HCT116 (cell line): Measurements from ENCODE around the gene SLC16A4. TPM values are rescaled to one million over a fixed set of nuclear protein-coding genes. Genes with fewer than 3 reads are reported as not detected.
A peak's percentile ranks its signal among the peaks of the same experiment; 100 is the strongest.

Experiments
- ATAC-seq: fragments of 200-7000 bp; cut with Tn5 transposase; 2 replicates; pipeline ENCODE4 v1.9.1; 2020; ENCODE audit warnings: mild to moderate bottlenecking, moderate library complexity
- BruUV-seq: library from RNA; stranded (reverse); fragments of 400-500 nt; replicated peaks from 2 replicates; lab custom pipeline; 2021; lab: Mats Ljungman, UMichigan
- CTCF ChIA-PET: fragments of 300-600 bp; sonication (Branson Sonifier 250); formaldehyde crosslinking; loops from one replicate; lab custom pipeline; 2021; ENCODE audit warnings: antibody characterized with exemption; lab: Charles Lee
- POLR2A ChIA-PET: fragments of 300-600, 350-600 bp; sonication (Branson Sonifier 250); formaldehyde crosslinking; loops from one replicate; lab custom pipeline; 2021; ENCODE audit warnings: antibody characterized with exemption; lab: Charles Lee
- RAD21 ChIA-PET, 2 experiments: fragments of 300-600 bp; sonication (Branson Sonifier 250); formaldehyde crosslinking; loops; one replicate each; lab custom pipeline; 2023; ENCODE audit warnings: low total read pairs in 2 of 2; ENCODE audit not compliant: uncharacterized antibody in 2 of 2, unreplicated experiment in 2 of 2, low non-redundant PET in 1 of 2; lab: Charles Lee
- DNase-seq: peaks from one replicate; pipeline ENCODE4 v3.0.0-alpha.2; 2010; ENCODE audit warnings: low read depth, low spot score
- H2AFZ ChIP-seq: fragments of 200-600 bp; shearing (Covaris generic), sonication (generic); 2 replicates; pipeline ENCODE4 v1.6.1; 2017; ENCODE audit warnings: low read depth, mixed run types, mixed read lengths, antibody characterized with exemption, low read length; ENCODE audit not compliant: poor library complexity, severe bottlenecking
- H3K27ac ChIP-seq: 2 replicates; pipeline ENCODE4 v1.5.1; 2012; ENCODE audit warnings: low read depth, low read length
- H3K27me3 ChIP-seq: fragments of 200-600 bp; sonication (generic); 2 replicates; pipeline ENCODE4 v1.6.1; 2016; ENCODE audit warnings: mixed run types, low read length, mixed read lengths; ENCODE audit not compliant: insufficient read depth
- H3K36me3 ChIP-seq, 2 experiments: fragments of 200-500 bp in 1 of 2; fragments of 200-600 bp in 1 of 2; sonication (Bioruptor generic) in 1 of 2; sonication (generic) in 1 of 2; 2 replicates each; pipeline versions ENCODE4 v1.5.1 to v1.6.1; 2014 to 2016; ENCODE audit warnings: low read length in 2 of 2, inconsistent platforms in 1 of 2, mixed read lengths in 1 of 2, mixed run types in 1 of 2; ENCODE audit not compliant: insufficient read depth in 2 of 2, control insufficient read depth in 1 of 2
- H3K4me1 ChIP-seq, 2 experiments: fragments of 200-600 bp in 1 of 2; sonication (generic) in 1 of 2; 2 replicates each; pipeline versions ENCODE4 v1.5.1 to v1.6.1; 2012 to 2017; ENCODE audit warnings: low read length in 2 of 2, inconsistent platforms in 1 of 2, mild to moderate bottlenecking in 1 of 2, mixed read lengths in 1 of 2, mixed run types in 1 of 2, moderate library complexity in 1 of 2; ENCODE audit not compliant: insufficient read depth in 2 of 2, control insufficient read depth in 1 of 2
- H3K4me2 ChIP-seq: fragments of 200-600 bp; sonication (generic); 2 replicates; pipeline ENCODE4 v1.6.1; 2017; ENCODE audit warnings: mixed run types, low read length, mixed read lengths
- H3K4me3 ChIP-seq, 2 experiments: fragments of 200-600 bp in 1 of 2; sonication (generic) in 1 of 2; replicated peaks in 1 of 2; 2 replicates each; pipeline ENCODE4 v1.5.1; 2011 to 2016; ENCODE audit warnings: low read length in 2 of 2, control low read depth in 1 of 2, low read depth in 1 of 2, mild to moderate bottlenecking in 1 of 2, mixed read lengths in 1 of 2, mixed run types in 1 of 2
- H3K79me2 ChIP-seq: fragments of 200-600 bp; sonication (generic); 2 replicates; pipeline ENCODE4 v1.6.1; 2017; ENCODE audit warnings: mild to moderate bottlenecking, mixed run types, low read length, moderate library complexity, mixed read lengths; ENCODE audit not compliant: insufficient read depth
- H3K9ac ChIP-seq: fragments of 200-600 bp; sonication (generic); 2 replicates; pipeline ENCODE4 v1.6.1; 2016; ENCODE audit warnings: low read length, mixed read lengths
- H3K9me2 ChIP-seq: fragments of 200-600 bp; sonication (generic), shearing (Covaris generic); 2 replicates; pipeline ENCODE4 v1.6.1; 2017; ENCODE audit warnings: mixed run types, mild to moderate bottlenecking, moderate library complexity; ENCODE audit not compliant: insufficient read depth
- H3K9me3 ChIP-seq, 2 experiments: fragments of 200-500 bp in 1 of 2; fragments of 200-600 bp in 1 of 2; sonication (Bioruptor generic) in 1 of 2; sonication (generic) in 1 of 2; 2 replicates each; pipeline ENCODE4 v1.6.1; 2014 to 2017; ENCODE audit warnings: low read length in 2 of 2, mixed read lengths in 2 of 2, inconsistent platforms in 1 of 2, low read depth in 1 of 2, mild to moderate bottlenecking in 1 of 2, mixed run types in 1 of 2, moderate library complexity in 1 of 2; ENCODE audit not compliant: control insufficient read depth in 1 of 2, insufficient read depth in 1 of 2
- H4K20me1 ChIP-seq: fragments of 200-600 bp; sonication (generic), shearing (Covaris generic); 2 replicates; pipeline ENCODE4 v1.6.1; 2017; ENCODE audit warnings: mixed run types, mild to moderate bottlenecking, moderate library complexity; ENCODE audit not compliant: insufficient read depth
- CEBPB ChIP-seq: IDR thresholded peaks from 2 replicates; pipeline ENCODE4 v1.6.1; 2012; ENCODE audit warnings: low read depth
- EGR1 ChIP-seq: IDR thresholded peaks from 2 replicates; pipeline ENCODE4 v1.6.1; 2012; ENCODE audit warnings: low read depth
- EZH2 ChIP-seq: fragments of 200-600 bp; sonication (generic); IDR thresholded peaks from 2 replicates; pipeline ENCODE4 v1.6.1; 2017; ENCODE audit warnings: antibody characterized with exemption, mixed run types
- EZH2phosphoT487 ChIP-seq: fragments of 200-600 bp; IDR thresholded peaks from 2 replicates; pipeline ENCODE4 v1.6.1; 2018; ENCODE audit warnings: antibody characterized with exemption, borderline replicate concordance
- POLR2A ChIP-seq: IDR thresholded peaks from 2 replicates; pipeline ENCODE4 v1.7.0; 2011; ENCODE audit warnings: borderline replicate concordance; ENCODE audit not compliant: insufficient read depth, insufficient read length; ENCODE audit errors: extremely low read depth
- POLR2AphosphoS5 ChIP-seq: IDR thresholded peaks from 2 replicates; pipeline ENCODE4 v1.6.1; 2011; ENCODE audit warnings: mild to moderate bottlenecking, low read depth, low read length, moderate library complexity
- RAD21 ChIP-seq: IDR thresholded peaks from 2 replicates; pipeline ENCODE4 v1.6.1; 2012; ENCODE audit warnings: low read depth, mild to moderate bottlenecking
- SIN3A ChIP-seq: IDR thresholded peaks from 2 replicates; pipeline ENCODE4 v1.6.1; 2012; ENCODE audit warnings: low read depth
- SP1 ChIP-seq: IDR thresholded peaks from 2 replicates; pipeline ENCODE4 v1.6.1; 2012; ENCODE audit warnings: low read depth
- SRF ChIP-seq: IDR thresholded peaks from 2 replicates; pipeline ENCODE4 v1.6.1; 2012; ENCODE audit warnings: low read depth
- TCF7L2 ChIP-seq: IDR thresholded peaks from 2 replicates; pipeline ENCODE4 v1.7.0; 2011; ENCODE audit warnings: borderline replicate concordance, inconsistent platforms; ENCODE audit not compliant: insufficient read depth, insufficient read length; ENCODE audit errors: extremely low read depth
- YY1 ChIP-seq: IDR thresholded peaks from 2 replicates; pipeline ENCODE4 v1.6.1; 2011; ENCODE audit warnings: low read length, low read depth, moderate library complexity, mild to moderate bottlenecking; ENCODE audit not compliant: insufficient replicate concordance; ENCODE audit errors: extremely low read depth
- ZFX ChIP-seq: fragments of 450-650 bp; IDR thresholded peaks from 2 replicates; pipeline ENCODE4 v1.6.1; 2017
- ZNF274 ChIP-seq: fragments of 200-500 bp; sonication (Bioruptor generic); IDR thresholded peaks from 2 replicates; pipeline ENCODE4 v1.6.1; 2014; ENCODE audit warnings: mild to moderate bottlenecking, low read depth, low read length, inconsistent platforms
- intact Hi-C: fragments of 100-400 bp; cut with micrococcal nuclease; formaldehyde crosslinking; loops from 2 replicates; pipeline ENCODE4 v1.10.0; 2022
- total RNA-seq: library from RNA; stranded (reverse); gene quantifications from one replicate; pipeline ENCODE4 v1.2.1, GENCODE V29; 2021; ENCODE audit not compliant: unreplicated experiment
- TF ChIP-seq, protein P1 (sequence below): IDR thresholded peaks from 2 replicates; pipeline ENCODE4 v1.6.1; 2011; ENCODE audit warnings: mild to moderate bottlenecking, low read length, moderate library complexity; ENCODE audit not compliant: insufficient replicate concordance; ENCODE audit errors: extremely low read depth
- TF ChIP-seq, protein P2 (sequence below): IDR thresholded peaks from 2 replicates; pipeline ENCODE4 v1.6.1; 2012
- TF ChIP-seq, protein P3 (sequence below): IDR thresholded peaks from 2 replicates; pipeline ENCODE4 v1.6.1; 2012; ENCODE audit warnings: low read depth

SLC16A4 gene
- total RNA-seq, 1 experiment from 2014 or later = 0.20 TPM

DNA sequence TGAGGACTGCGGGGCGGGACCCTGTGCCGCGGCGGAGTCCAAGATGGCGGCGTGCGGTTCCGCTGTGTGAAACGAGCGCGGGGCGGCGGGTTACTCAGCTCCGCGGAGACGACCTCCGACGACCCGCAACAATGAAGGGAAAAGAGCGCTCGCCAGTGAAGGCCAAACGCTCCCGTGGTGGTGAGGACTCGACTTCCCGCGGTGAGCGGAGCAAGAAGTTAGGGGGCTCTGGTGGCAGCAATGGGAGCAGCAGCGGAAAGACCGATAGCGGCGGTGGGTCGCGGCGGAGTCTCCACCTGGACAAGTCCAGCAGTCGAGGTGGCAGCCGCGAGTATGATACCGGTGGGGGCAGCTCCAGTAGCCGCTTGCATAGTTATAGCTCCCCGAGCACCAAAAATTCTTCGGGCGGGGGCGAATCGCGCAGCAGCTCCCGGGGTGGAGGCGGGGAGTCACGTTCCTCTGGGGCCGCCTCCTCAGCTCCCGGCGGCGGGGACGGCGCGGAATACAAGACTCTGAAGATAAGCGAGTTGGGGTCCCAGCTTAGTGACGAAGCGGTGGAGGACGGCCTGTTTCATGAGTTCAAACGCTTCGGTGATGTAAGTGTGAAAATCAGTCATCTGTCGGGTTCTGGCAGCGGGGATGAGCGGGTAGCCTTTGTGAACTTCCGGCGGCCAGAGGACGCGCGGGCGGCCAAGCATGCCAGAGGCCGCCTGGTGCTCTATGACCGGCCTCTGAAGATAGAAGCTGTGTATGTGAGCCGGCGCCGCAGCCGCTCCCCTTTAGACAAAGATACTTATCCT is 51.2 kb downstream of the SLC16A4 start:
- Histone ChIP-seq H3K9me2 (no peaks in the 10 kb centered on the region), H3K36me3 (peaks cover 36% of the 10 kb centered on the region in 2 experiments), H3K79me2 (peaks cover 52% of the 10 kb centered on the region), H3K4me1 (peaks cover 32 to 45% of the 10 kb centered on the region in 2 experiments), H4K20me1 (peaks cover 27% of the 10 kb centered on the region; the same call in 1 of the 2 replicates), H3K4me2 (peak overlapping the region; percentile 93), H3K9ac (peak overlapping the region; percentile 96), H2AFZ (no peak overlapping the region), H3K27me3 (no peaks in the 10 kb centered on the region), H3K27ac (peak overlapping the region; percentile 95), H3K9me3 (no peaks in the 10 kb centered on the region), H3K4me3 (peak overlapping the region; percentile 69 to 89)
- ChIA-PET CTCF (interaction anchor here (0.9 to 4.9 kb wide), 12 partner anchors 11 to 355 kb away, joined by 3 to 49 read pairs (median 4); partner anchors contain the start of gene AHCYL1), RAD21 (interaction anchor here (1.1 to 1.5 kb wide), 3 partner anchors 121 to 132 kb away, joined by 5 to 6 read pairs (median 5); no protein-coding TSS in a partner anchor), POLR2A (interaction anchor here (0.6 to 2.7 kb wide), 14 partner anchors 10 to 341 kb away, joined by 3 to 14 read pairs (median 3); partner anchors contain the start of gene LAMTOR5)
- DNase-seq (no peak), ATAC-seq (peak; percentile 4)
- intact Hi-C loops = loop anchor here (1.0 kb wide), 1 partner anchor 121 kb away; no protein-coding TSS in a partner anchor
- BruUV-seq = TSS peak; percentile 47
- no peak for TF ChIP-seq TCF7L2
- no peak for TF ChIP-seq RAD21
- TF ChIP-seq, protein P1, sequence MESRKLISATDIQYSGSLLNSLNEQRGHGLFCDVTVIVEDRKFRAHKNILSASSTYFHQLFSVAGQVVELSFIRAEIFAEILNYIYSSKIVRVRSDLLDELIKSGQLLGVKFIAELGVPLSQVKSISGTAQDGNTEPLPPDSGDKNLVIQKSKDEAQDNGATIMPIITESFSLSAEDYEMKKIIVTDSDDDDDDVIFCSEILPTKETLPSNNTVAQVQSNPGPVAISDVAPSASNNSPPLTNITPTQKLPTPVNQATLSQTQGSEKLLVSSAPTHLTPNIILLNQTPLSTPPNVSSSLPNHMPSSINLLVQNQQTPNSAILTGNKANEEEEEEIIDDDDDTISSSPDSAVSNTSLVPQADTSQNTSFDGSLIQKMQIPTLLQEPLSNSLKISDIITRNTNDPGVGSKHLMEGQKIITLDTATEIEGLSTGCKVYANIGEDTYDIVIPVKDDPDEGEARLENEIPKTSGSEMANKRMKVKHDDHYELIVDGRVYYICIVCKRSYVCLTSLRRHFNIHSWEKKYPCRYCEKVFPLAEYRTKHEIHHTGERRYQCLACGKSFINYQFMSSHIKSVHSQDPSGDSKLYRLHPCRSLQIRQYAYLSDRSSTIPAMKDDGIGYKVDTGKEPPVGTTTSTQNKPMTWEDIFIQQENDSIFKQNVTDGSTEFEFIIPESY = no peak
- TF ChIP-seq, protein P2, sequence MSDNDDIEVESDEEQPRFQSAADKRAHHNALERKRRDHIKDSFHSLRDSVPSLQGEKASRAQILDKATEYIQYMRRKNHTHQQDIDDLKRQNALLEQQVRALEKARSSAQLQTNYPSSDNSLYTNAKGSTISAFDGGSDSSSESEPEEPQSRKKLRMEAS = peak; percentile 51; the same call in 1 of the 2 replicates
- TF ChIP-seq, protein P3, sequence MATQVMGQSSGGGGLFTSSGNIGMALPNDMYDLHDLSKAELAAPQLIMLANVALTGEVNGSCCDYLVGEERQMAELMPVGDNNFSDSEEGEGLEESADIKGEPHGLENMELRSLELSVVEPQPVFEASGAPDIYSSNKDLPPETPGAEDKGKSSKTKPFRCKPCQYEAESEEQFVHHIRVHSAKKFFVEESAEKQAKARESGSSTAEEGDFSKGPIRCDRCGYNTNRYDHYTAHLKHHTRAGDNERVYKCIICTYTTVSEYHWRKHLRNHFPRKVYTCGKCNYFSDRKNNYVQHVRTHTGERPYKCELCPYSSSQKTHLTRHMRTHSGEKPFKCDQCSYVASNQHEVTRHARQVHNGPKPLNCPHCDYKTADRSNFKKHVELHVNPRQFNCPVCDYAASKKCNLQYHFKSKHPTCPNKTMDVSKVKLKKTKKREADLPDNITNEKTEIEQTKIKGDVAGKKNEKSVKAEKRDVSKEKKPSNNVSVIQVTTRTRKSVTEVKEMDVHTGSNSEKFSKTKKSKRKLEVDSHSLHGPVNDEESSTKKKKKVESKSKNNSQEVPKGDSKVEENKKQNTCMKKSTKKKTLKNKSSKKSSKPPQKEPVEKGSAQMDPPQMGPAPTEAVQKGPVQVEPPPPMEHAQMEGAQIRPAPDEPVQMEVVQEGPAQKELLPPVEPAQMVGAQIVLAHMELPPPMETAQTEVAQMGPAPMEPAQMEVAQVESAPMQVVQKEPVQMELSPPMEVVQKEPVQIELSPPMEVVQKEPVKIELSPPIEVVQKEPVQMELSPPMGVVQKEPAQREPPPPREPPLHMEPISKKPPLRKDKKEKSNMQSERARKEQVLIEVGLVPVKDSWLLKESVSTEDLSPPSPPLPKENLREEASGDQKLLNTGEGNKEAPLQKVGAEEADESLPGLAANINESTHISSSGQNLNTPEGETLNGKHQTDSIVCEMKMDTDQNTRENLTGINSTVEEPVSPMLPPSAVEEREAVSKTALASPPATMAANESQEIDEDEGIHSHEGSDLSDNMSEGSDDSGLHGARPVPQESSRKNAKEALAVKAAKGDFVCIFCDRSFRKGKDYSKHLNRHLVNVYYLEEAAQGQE = no peak
- TF ChIP-seq SIN3A = no peak
- peak; percentile 78 for TF ChIP-seq POLR2AphosphoS5
- TF ChIP-seq ZFX = 0 out of 2 replicates have a peak, but pooled peaks have one; percentile 10
- TF ChIP-seq YY1 = peak; percentile 97
- peak; percentile 91 for TF ChIP-seq POLR2A
- TF ChIP-seq ZNF274 = no peak
- TF ChIP-seq SRF = no peak
- TF ChIP-seq EZH2 = no peak
- no peak; the same call in none of the 2 replicates for TF ChIP-seq SP1
- TF ChIP-seq EGR1 = 0 out of 2 replicates have a peak, but pooled peaks have one; percentile 59
- no peak for TF ChIP-seq CEBPB
- no peak for TF ChIP-seq EZH2phosphoT487
